GM12878 (cell line): ENCODE measurements around the gene SLC25A43. TPM values are rescaled to one million over a fixed set of nuclear protein-coding genes. Genes with fewer than 3 reads are reported as not detected.

ENCODE experiments used
- BCL11A ChIP-seq: IDR thresholded peaks from 2 replicates; pipeline ENCODE4 v1.6.1; 2011; ENCODE audit warnings: low read depth, low read length
- CBX3 ChIP-seq: fragments of 200-600 bp; sonication (generic); IDR thresholded peaks from 2 replicates; pipeline ENCODE4 v1.6.1; 2016; ENCODE audit warnings: low read depth, borderline replicate concordance
- KLF5 ChIP-seq: fragments of 450-650 bp; IDR thresholded peaks from 2 replicates; pipeline ENCODE4 v1.6.1; 2014; ENCODE audit warnings: mild to moderate bottlenecking; ENCODE audit not compliant: partially characterized antibody
- NFYA ChIP-seq: IDR thresholded peaks from 2 replicates; pipeline ENCODE4 v1.6.1; 2011; ENCODE audit warnings: low read depth, mild to moderate bottlenecking, low read length, improper control_type of control experiment, borderline replicate concordance
- PBX3 ChIP-seq: IDR thresholded peaks from 2 replicates; pipeline ENCODE4 v1.6.1; 2011; ENCODE audit warnings: mild to moderate bottlenecking, low read depth, low read length, moderate library complexity; ENCODE audit not compliant: insufficient replicate concordance
- PML ChIP-seq: IDR thresholded peaks from 2 replicates; pipeline ENCODE4 v1.6.1; 2012; ENCODE audit warnings: low read length, inconsistent platforms
- SIN3A ChIP-seq: IDR thresholded peaks from 2 replicates; pipeline ENCODE4 v1.6.1; 2012; ENCODE audit warnings: low read depth, low read length, improper control_type of control experiment
- STAT3 ChIP-seq: IDR thresholded peaks from 2 replicates; pipeline ENCODE4 v1.6.1; 2011; ENCODE audit warnings: low read depth, low read length, improper control_type of control experiment
- TCF12 ChIP-seq: IDR thresholded peaks from 2 replicates; pipeline ENCODE4 v1.6.1; 2011; ENCODE audit warnings: low read depth, mild to moderate bottlenecking, low read length
- ZBTB40 ChIP-seq: fragments of 450-650 bp; IDR thresholded peaks from 2 replicates; pipeline ENCODE4 v1.6.1; 2016; ENCODE audit warnings: mild to moderate bottlenecking, moderate library complexity, borderline replicate concordance
- polyA plus RNA-seq, 11 experiments: library from polyadenylated mRNA; depleted of rRNA in 4 of 11; unstranded in 6 of 11; stranded (reverse) in 5 of 11; fragments of >200 nt; fragmentation: Nextera tagmentation in 4 of 11; fragmentation: Illumina TruSeq in 1 of 11; extraction: Ambion mirVana in 4 of 11; extraction: Trizol in 1 of 11; gene quantifications; 1 replicate in 1 of 11; 2 replicates in 10 of 11; pipeline versions ENCODE4 v1.2.1 to v1.2.3, GENCODE V29; 2011 to 2016; ENCODE audit warnings: inconsistent platforms in 2 of 11, missing spikeins in 2 of 11, low read depth in 1 of 11
- total RNA-seq, 4 experiments: library from RNA; depleted of rRNA in 3 of 4; stranded (reverse); fragments of >200 nt in 3 of 4; fragmentation: Illumina TruSeq in 1 of 4; extraction: Trizol in 1 of 4; gene quantifications; 2 replicates each; pipeline versions ENCODE4 v1.2.1 to v1.2.3, GENCODE V29; 2013 to 2021

SLC25A43 gene
- total and polyA plus RNA-seq, 10 of the 15 experiments (the other 5 are each of a cell fraction or from before 2014, with no cell fraction given), result 2.5 to 13.5 (median 6.8) TPM

DNA sequence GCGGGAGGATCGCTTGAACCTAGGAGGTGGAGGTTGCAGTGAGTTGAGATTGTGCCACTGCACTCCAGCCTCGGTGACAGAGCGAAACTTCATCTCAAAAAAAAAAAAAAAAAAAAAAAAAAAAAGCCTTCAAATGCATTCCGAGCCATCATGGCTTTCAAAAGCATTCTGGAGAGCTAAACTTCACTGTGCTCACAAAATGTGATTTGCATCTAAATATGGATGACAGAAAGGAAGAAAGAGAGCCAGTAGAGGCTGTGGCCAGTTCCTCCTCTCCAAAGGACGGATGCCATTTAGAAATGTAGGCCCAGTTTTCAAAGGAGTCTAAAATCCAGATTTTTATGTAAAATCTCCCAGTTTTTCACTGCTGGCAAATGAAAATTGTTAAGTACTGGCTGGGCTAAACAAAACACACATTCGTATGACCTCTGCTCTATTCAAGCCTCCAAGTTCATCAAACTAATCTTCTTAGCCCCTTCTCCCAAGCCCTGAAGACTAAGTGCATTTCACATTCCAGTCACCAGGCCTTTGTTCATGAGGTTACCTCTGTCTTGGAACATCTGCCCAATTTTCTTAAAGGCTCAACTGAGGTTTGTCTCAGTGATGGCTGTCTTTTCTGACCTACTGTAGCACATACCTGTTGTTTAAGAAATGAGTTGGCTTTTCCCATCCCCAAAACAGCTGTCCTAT lies 22.0 kb downstream of the SLC25A43 start (continued):
- TF ChIP-seq ZBTB40 (no peak), STAT3 (no peak), SIN3A (no peak), KLF5 (no peak), BCL11A (no peak), CBX3 (no peak), PML (no peak), TCF12 (no peak), PBX3 (no peak), NFYA (no peak)
